Nephron progenitor cell (in vitro differentiated cells): ENCODE measurements around the gene OTOGL.

Experiments used
- DNase-seq: peaks from one replicate; pipeline ENCODE4 v3.0.0; 2021
- H3K27ac Mint-ChIP-seq: 2 replicates; pipeline ENCODE4 v1.8.0; 2021; ENCODE audit warnings: mild to moderate bottlenecking, moderate library complexity, mixed read lengths
- H3K27me3 Mint-ChIP-seq: 2 replicates; pipeline ENCODE4 v1.8.0; 2021; ENCODE audit warnings: mild to moderate bottlenecking, low read depth, mixed read lengths; ENCODE audit not compliant: poor library complexity
- H3K36me3 Mint-ChIP-seq: 2 replicates; pipeline ENCODE4 v1.8.0; 2021; ENCODE audit warnings: low read depth, mixed read lengths
- H3K4me1 Mint-ChIP-seq: 2 replicates; pipeline ENCODE4 v1.8.0; 2021; ENCODE audit warnings: mixed read lengths
- H3K4me3 Mint-ChIP-seq: 2 replicates; pipeline ENCODE4 v1.8.0; 2021; ENCODE audit warnings: mild to moderate bottlenecking, moderate library complexity, mixed read lengths
- H3K9me3 Mint-ChIP-seq: 2 replicates; pipeline ENCODE4 v1.8.0; 2021; ENCODE audit warnings: mild to moderate bottlenecking, moderate library complexity, mixed read lengths
- CTCF ChIP-seq: fragments of 200-600 bp; sonication (generic); IDR thresholded peaks from 2 replicates; pipeline ENCODE4 v1.5.0; 2021; ENCODE audit warnings: antibody characterized with exemption

Gene OTOGL

GRCh38 chr12:80183939-80184338, 84.6 kb downstream of the OTOGL start:
- no peaks in the 10 kb centered on the region for H3K9me3 Mint-ChIP-seq
- H3K36me3 Mint-ChIP-seq, result no peaks in the 10 kb centered on the region
- no peak overlapping the region for H3K27ac Mint-ChIP-seq
- no peak for TF ChIP-seq CTCF
- H3K4me3 Mint-ChIP-seq, result no peak overlapping the region
- H3K27me3 Mint-ChIP-seq, result no peaks in the 10 kb centered on the region
- H3K4me1 Mint-ChIP-seq, result peaks cover 18% of the 10 kb centered on the region
- DNase-seq, result no peak

GRCh38 chr12:80184926-80185325, 85.6 kb downstream of the OTOGL start:
- no peak for DNase-seq
- no peak for TF ChIP-seq CTCF
- Mint-ChIP-seq H3K9me3 (no peaks in the 10 kb centered on the region), H3K4me3 (no peak overlapping the region), H3K27ac (no peak overlapping the region), H3K36me3 (no peaks in the 10 kb centered on the region), H3K27me3 (no peaks in the 10 kb centered on the region), H3K4me1 (peaks cover 24% of the 10 kb centered on the region)

- H3K4me3 Mint-ChIP-seq, result no peak overlapping the region
- peak; percentile 19 for DNase-seq
- no peak overlapping the region for H3K27ac Mint-ChIP-seq
- H3K4me1 Mint-ChIP-seq, result peaks cover 29% of the 10 kb centered on the region
- no peaks in the 10 kb centered on the region for H3K27me3 Mint-ChIP-seq
- peak; percentile 55 for TF ChIP-seq CTCF
- H3K36me3 Mint-ChIP-seq, result no peaks in the 10 kb centered on the region
- no peaks in the 10 kb centered on the region for H3K9me3 Mint-ChIP-seq
Measured at GRCh38 chr12:80186727-80187217, 87.4 kb downstream of the OTOGL start.

GRCh38 chr12:80187660-80188090, 88.3 kb downstream of the OTOGL start:
- H3K36me3 Mint-ChIP-seq, result no peaks in the 10 kb centered on the region
- no peaks in the 10 kb centered on the region for H3K27me3 Mint-ChIP-seq
- no peak overlapping the region for H3K4me3 Mint-ChIP-seq
- H3K9me3 Mint-ChIP-seq, result no peaks in the 10 kb centered on the region
- no peak for DNase-seq
- peaks cover 37% of the 10 kb centered on the region for H3K4me1 Mint-ChIP-seq
- H3K27ac Mint-ChIP-seq, result no peak overlapping the region
- TF ChIP-seq CTCF, result no peak

GRCh38 chr12:80188576-80188975, 89.2 kb downstream of the OTOGL start:
- no peaks in the 10 kb centered on the region for H3K9me3 Mint-ChIP-seq
- H3K27me3 Mint-ChIP-seq, result no peaks in the 10 kb centered on the region
- no peak for DNase-seq
- no peaks in the 10 kb centered on the region for H3K36me3 Mint-ChIP-seq
- H3K27ac Mint-ChIP-seq, result peak overlapping the region; percentile 87
- TF ChIP-seq CTCF, result no peak
- no peak overlapping the region for H3K4me3 Mint-ChIP-seq
- peaks cover 37% of the 10 kb centered on the region for H3K4me1 Mint-ChIP-seq

- Mint-ChIP-seq H3K4me3 (no peak overlapping the region), H3K9me3 (no peaks in the 10 kb centered on the region), H3K36me3 (no peaks in the 10 kb centered on the region), H3K4me1 (peaks cover 37% of the 10 kb centered on the region), H3K27ac (no peak overlapping the region), H3K27me3 (no peaks in the 10 kb centered on the region)
- no peak for DNase-seq
- TF ChIP-seq CTCF, result no peak
Measured at GRCh38 chr12:80189241-80189640, 89.9 kb downstream of the OTOGL start.
